ENCODE measurements around the gene SLC9A7.

DNA sequence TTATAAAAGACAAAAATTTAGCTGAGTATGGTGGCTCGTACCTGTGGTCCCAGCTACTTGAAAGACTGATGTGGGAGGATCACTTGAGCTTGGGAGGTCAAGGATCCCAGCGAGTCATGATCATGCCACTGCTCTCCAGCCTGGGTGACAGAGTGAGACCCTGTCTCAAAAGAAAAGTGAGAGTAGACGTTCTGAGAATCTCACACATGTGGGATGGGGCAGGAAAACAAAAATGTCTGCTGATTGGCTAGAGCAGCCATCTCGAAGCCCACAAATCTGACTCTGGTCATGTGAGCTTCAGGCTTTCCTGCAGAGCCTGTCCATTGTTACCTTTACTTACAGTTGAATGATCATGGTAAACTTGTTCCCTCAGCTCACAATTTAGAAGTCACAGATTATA is 23.1 kb upstream of the SLC9A7 start:
- no peak for TF ChIP-seq POLR2A (IDR thresholded peaks at IDR 0.05)
- TF ChIP-seq, protein P1, sequence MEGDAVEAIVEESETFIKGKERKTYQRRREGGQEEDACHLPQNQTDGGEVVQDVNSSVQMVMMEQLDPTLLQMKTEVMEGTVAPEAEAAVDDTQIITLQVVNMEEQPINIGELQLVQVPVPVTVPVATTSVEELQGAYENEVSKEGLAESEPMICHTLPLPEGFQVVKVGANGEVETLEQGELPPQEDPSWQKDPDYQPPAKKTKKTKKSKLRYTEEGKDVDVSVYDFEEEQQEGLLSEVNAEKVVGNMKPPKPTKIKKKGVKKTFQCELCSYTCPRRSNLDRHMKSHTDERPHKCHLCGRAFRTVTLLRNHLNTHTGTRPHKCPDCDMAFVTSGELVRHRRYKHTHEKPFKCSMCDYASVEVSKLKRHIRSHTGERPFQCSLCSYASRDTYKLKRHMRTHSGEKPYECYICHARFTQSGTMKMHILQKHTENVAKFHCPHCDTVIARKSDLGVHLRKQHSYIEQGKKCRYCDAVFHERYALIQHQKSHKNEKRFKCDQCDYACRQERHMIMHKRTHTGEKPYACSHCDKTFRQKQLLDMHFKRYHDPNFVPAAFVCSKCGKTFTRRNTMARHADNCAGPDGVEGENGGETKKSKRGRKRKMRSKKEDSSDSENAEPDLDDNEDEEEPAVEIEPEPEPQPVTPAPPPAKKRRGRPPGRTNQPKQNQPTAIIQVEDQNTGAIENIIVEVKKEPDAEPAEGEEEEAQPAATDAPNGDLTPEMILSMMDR (IDR thresholded peaks at IDR 0.05) = no peak
